HepG2 (cell line): ENCODE results near the gene GINS2. TPM values are rescaled to one million over a fixed set of nuclear protein-coding genes. Genes with fewer than 3 reads are reported as not detected.

ENCODE experiments used
- BRD4 ChIP-seq: sonication (generic); formaldehyde crosslinking; IDR thresholded peaks from 2 replicates; pipeline ENCODE4 v1.4.0; 2020; ENCODE audit warnings: missing genetic modification reagents
- NFE2L2 ChIP-seq: fragments of 150-350 bp; IDR thresholded peaks from 2 replicates; pipeline ENCODE4 v1.6.1; 2014; ENCODE audit warnings: low read length
- NR3C1 ChIP-seq: sonication (generic); formaldehyde crosslinking; IDR thresholded peaks from 2 replicates; pipeline ENCODE4 v1.4.0; 2020; ENCODE audit warnings: missing genetic modification reagents
- RFX5 ChIP-seq: IDR thresholded peaks from 2 replicates; pipeline ENCODE4 v1.6.1; 2011; ENCODE audit warnings: low read depth, low read length, improper control_type of control experiment
- U2AF2 ChIP-seq: fragments of 200-400 bp; formaldehyde crosslinking; IDR thresholded peaks from 2 replicates; pipeline ENCODE4 v1.6.1; 2017; ENCODE audit warnings: low read depth, mild to moderate bottlenecking, low read length
- WIZ ChIP-seq: sonication (generic); formaldehyde crosslinking; IDR thresholded peaks from 2 replicates; pipeline ENCODE4 v1.5.1; 2020; ENCODE audit warnings: mild to moderate bottlenecking, missing genetic modification reagents
- ZMYM2 ChIP-seq: sonication (generic); formaldehyde crosslinking; IDR thresholded peaks from 2 replicates; pipeline ENCODE4 v1.8.0; 2022; ENCODE audit warnings: mild to moderate bottlenecking, missing genetic modification reagents
- ZNF441 ChIP-seq: sonication (generic); formaldehyde crosslinking; IDR thresholded peaks from 2 replicates; pipeline ENCODE4 v1.7.0; 2021; ENCODE audit warnings: missing genetic modification reagents, borderline replicate concordance
- ZNF564 ChIP-seq: sonication (generic); formaldehyde crosslinking; IDR thresholded peaks from 2 replicates; pipeline ENCODE4 v1.8.1; 2023; ENCODE audit warnings: mild to moderate bottlenecking, missing genetic modification reagents
- ZNF724P ChIP-seq: sonication (generic); formaldehyde crosslinking; IDR thresholded peaks from 2 replicates; pipeline ENCODE4 v1.8.0; 2022; ENCODE audit warnings: missing genetic modification reagents, borderline replicate concordance
- ZNF788 ChIP-seq: sonication (generic); formaldehyde crosslinking; IDR thresholded peaks from 2 replicates; pipeline ENCODE4 v1.5.0; 2020; ENCODE audit warnings: mild to moderate bottlenecking, missing genetic modification reagents, borderline replicate concordance
- ZSCAN9 ChIP-seq: IDR thresholded peaks from 2 replicates; pipeline ENCODE4 v1.6.1; 2016; ENCODE audit warnings: borderline replicate concordance
- polyA plus RNA-seq, 8 experiments: library from polyadenylated mRNA; depleted of rRNA in 3 of 8; stranded (reverse) in 7 of 8; unstranded in 1 of 8; fragments of >200 nt; fragmentation: Illumina TruSeq in 4 of 8; extraction: Trizol in 4 of 8; gene quantifications; 2 replicates each; pipeline versions ENCODE4 v1.2.1 to v1.2.3, GENCODE V29; 2011 to 2016; ENCODE audit warnings: low read depth in 4 of 8, missing spikeins in 1 of 8, mixed read lengths in 1 of 8; ENCODE audit not compliant: insufficient read depth in 1 of 8
- total RNA-seq, 5 experiments: library from RNA; depleted of rRNA; stranded (reverse); fragments of >200 nt; fragmentation: Illumina TruSeq; extraction: Trizol; gene quantifications; 2 replicates each; pipeline ENCODE4 v1.2.3, GENCODE V29; 2016; ENCODE audit warnings: low read depth in 1 of 5
- TF ChIP-seq, protein P1 (sequence below): fragments of 450-650 bp; IDR thresholded peaks from 2 replicates; pipeline ENCODE4 v1.6.1; 2016
- TF ChIP-seq, protein P2 (sequence below): sonication (generic); formaldehyde crosslinking; IDR thresholded peaks from 2 replicates; pipeline ENCODE4 v1.5.0; 2020; ENCODE audit warnings: missing genetic modification reagents
- TF ChIP-seq, protein P3 (sequence below): sonication (generic); formaldehyde crosslinking; IDR thresholded peaks from 2 replicates; pipeline ENCODE4 v1.4.0; 2020; ENCODE audit warnings: missing genetic modification reagents, borderline replicate concordance
- TF ChIP-seq, protein P4 (sequence below): sonication (generic); formaldehyde crosslinking; IDR thresholded peaks from 2 replicates; pipeline ENCODE4 v1.9.0; 2021; ENCODE audit warnings: missing genetic modification reagents, mild to moderate bottlenecking, borderline replicate concordance

GINS2 gene
- total and polyA plus RNA-seq, 2 of the 13 experiments (the other 11 are each of a cell fraction or from before 2014, with no cell fraction given) = 10.6 to 48.3 TPM

DNA sequence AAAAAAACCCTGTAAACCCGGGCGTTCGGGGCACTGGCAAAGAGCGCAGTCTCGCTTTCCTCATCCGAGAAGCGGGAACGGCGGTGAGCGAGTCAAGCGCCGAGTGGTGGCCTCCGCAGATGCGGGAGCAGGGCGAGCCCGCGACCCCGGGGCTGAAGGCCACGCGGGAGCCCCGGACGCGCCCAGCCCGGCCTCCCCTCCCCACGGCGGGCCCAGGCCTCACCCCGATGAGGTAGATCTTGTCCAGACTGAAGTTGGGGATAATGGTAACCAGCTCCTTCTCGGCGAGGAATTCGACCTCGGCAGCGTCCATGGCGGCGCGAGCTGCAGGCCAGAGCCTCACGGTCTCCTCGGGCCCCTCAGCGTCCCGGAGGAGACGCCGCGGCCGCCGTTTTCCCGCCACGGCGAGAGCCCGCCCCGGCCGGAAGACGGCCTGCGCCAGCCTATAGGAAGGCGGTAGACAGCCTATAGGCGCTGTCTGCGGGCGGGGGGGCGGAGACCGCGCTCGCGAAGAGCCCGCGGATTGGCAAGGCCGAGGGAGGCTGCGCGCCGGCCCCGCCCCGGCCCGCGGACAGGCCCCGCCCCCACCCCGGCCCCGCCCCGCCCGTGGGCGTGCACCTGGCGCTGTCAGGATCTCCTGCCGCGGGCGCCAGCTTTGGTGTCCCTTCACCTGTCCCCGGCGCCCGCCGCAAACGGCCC lies at the start of gene GINS2 (continued):
- TF ChIP-seq, protein P1, sequence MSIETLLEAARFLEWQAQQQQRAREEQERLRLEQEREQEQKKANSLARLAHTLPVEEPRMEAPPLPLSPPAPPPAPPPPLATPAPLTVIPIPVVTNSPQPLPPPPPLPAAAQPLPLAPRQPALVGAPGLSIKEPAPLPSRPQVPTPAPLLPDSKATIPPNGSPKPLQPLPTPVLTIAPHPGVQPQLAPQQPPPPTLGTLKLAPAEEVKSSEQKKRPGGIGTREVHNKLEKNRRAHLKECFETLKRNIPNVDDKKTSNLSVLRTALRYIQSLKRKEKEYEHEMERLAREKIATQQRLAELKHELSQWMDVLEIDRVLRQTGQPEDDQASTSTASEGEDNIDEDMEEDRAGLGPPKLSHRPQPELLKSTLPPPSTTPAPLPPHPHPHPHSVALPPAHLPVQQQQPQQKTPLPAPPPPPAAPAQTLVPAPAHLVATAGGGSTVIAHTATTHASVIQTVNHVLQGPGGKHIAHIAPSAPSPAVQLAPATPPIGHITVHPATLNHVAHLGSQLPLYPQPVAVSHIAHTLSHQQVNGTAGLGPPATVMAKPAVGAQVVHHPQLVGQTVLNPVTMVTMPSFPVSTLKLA = no peak
- TF ChIP-seq RFX5 = no peak
- TF ChIP-seq WIZ (CRISPR knock-in tag) = peak; percentile 49; the same call in 1 of the 2 replicates
- peak; percentile 75; the same call in 1 of the 2 replicates for TF ChIP-seq ZNF441 (CRISPR knock-in tag)
- no peak for TF ChIP-seq ZMYM2
- TF ChIP-seq, protein P2, sequence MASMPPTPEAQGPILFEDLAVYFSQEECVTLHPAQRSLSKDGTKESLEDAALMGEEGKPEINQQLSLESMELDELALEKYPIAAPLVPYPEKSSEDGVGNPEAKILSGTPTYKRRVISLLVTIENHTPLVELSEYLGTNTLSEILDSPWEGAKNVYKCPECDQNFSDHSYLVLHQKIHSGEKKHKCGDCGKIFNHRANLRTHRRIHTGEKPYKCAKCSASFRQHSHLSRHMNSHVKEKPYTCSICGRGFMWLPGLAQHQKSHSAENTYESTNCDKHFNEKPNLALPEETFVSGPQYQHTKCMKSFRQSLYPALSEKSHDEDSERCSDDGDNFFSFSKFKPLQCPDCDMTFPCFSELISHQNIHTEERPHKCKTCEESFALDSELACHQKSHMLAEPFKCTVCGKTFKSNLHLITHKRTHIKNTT = no peak
- 0 out of 2 replicates have a peak, but pooled peaks have one; percentile 42 for TF ChIP-seq ZSCAN9 (CRISPR knock-in tag)
- TF ChIP-seq, protein P3, sequence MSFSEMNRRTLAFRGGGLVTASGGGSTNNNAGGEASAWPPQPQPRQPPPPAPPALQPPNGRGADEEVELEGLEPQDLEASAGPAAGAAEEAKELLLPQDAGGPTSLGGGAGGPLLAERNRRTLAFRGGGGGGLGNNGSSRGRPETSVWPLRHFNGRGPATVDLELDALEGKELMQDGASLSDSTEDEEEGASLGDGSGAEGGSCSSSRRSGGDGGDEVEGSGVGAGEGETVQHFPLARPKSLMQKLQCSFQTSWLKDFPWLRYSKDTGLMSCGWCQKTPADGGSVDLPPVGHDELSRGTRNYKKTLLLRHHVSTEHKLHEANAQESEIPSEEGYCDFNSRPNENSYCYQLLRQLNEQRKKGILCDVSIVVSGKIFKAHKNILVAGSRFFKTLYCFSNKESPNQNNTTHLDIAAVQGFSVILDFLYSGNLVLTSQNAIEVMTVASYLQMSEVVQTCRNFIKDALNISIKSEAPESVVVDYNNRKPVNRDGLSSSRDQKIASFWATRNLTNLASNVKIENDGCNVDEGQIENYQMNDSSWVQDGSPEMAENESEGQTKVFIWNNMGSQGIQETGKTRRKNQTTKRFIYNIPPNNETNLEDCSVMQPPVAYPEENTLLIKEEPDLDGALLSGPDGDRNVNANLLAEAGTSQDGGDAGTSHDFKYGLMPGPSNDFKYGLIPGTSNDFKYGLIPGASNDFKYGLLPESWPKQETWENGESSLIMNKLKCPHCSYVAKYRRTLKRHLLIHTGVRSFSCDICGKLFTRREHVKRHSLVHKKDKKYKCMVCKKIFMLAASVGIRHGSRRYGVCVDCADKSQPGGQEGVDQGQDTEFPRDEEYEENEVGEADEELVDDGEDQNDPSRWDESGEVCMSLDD (CRISPR knock-in tag) = 0 out of 2 replicates have a peak, but pooled peaks have one; percentile 56
- TF ChIP-seq, protein P4, sequence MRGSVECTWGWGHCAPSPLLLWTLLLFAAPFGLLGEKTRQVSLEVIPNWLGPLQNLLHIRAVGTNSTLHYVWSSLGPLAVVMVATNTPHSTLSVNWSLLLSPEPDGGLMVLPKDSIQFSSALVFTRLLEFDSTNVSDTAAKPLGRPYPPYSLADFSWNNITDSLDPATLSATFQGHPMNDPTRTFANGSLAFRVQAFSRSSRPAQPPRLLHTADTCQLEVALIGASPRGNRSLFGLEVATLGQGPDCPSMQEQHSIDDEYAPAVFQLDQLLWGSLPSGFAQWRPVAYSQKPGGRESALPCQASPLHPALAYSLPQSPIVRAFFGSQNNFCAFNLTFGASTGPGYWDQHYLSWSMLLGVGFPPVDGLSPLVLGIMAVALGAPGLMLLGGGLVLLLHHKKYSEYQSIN (CRISPR knock-in tag) = no peak
- 0 out of 2 replicates have a peak, but pooled peaks have one; percentile 40 for TF ChIP-seq ZNF564 (CRISPR knock-in tag)
- TF ChIP-seq ZNF724P (CRISPR knock-in tag) = peak; percentile 73; the same call in 1 of the 2 replicates
- TF ChIP-seq U2AF2 = no peak
- peak; percentile 61; the same call in 1 of the 2 replicates for TF ChIP-seq BRD4 (CRISPR knock-in tag)
- no peak for TF ChIP-seq NFE2L2
- TF ChIP-seq NR3C1 (CRISPR knock-in tag) = no peak
- no peak for TF ChIP-seq ZNF788
